ENCODE data around the gene VWA3B.
"Not testable (repeated sequence)": the region's sequence is repeated elsewhere in the genome, so short reads cannot be mapped to it uniquely, and the experiment has no call there.

VWA3B gene

GRCh38 chr2:98236935-98237334 lies 150.0 kb downstream of the VWA3B start:
- in situ Hi-C loops (cut with MboI; ENCODE audit: low sequenced_read_pairs): no loop called here

DNA sequence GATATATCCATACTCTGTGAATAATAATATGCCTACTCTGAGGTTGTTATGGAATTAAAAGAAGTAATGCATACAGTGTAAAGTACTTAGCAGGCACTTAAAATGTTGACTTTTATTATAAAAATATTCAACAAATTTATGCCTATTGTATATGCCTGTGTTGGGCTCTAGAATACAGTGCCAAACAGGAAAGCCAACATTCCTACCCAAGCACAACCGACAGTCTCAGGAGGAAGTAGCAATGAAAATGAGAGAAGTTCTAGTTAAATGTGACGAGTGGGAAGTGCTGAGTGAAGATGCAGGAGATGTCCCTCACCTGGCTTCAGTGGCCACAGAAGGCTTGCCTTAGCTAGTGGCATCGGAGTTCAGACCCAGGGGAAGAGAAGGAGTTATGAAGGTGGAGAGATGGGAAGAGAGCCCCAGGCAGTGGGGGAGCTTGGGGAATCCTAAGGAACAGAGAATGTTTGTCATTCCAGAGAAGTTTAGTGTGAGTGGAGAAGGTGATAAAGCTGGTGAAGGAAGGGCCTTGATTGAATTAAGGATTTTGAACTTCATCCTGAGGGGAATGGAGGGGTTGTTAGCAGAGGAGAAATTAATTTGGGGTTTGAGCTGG lies 153.9 kb downstream of the VWA3B start:
- in situ Hi-C loops (cut with MboI; ENCODE audit: low sequenced_read_pairs): no loop called here

DNA sequence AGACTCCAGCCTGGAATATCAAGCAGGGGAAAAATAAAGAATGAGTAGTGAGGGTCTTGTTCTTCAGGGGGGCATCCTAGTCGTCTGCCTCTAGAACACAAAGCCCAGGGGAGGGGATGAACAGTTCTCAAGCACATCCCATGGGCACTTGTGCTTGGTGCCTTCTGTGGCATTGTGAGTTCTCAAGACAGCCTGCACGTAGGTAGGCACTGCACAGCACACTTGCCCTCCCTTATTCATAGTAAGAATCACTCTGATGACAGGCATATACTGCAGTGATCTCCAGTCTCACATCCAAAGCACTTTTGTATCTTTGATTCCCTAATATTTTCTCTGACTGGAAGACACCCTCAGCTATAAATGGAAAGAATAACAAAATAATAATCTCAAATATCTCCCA lies 154.6 kb downstream of the VWA3B start:
- in situ Hi-C loops (cut with MboI; ENCODE audit: low sequenced_read_pairs): no loop called here

- in situ Hi-C loops (cut with MboI; ENCODE audit: low sequenced_read_pairs): no loop called here
These were observed 155.0 kb downstream of the VWA3B start for GRCh38 chr2:98242003-98242402.

DNA sequence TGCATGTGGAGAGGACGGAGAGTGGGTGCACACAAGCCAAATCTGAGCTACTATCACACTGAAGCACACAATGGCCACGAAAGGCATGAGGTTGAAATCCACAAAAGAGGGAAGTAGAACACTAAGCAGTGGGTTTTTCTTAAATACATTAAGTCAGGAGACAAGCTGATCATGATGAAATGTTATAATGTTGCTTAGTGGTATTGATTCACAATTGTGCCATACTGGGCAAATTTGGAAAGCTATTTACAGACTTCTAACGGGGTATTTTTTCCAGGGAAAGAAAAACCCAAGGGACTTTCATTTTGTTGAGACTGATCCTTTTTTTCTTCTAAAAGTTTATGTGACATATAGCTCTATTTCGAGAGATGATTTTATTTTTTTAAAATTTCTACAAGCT lies 158.5 kb downstream of the VWA3B start:
- in situ Hi-C loops (cut with MboI; ENCODE audit: low sequenced_read_pairs): no loop called here

- in situ Hi-C loops (cut with MboI; ENCODE audit: low sequenced_read_pairs): no loop called here
These were observed 160.4 kb downstream of the VWA3B start for GRCh38 chr2:98247383-98247782.

GRCh38 chr2:98252038-98252773 lies 165.2 kb downstream of the VWA3B start:
- in situ Hi-C loops (cut with MboI; ENCODE audit: low sequenced_read_pairs): no loop called here

GRCh38 chr2:98253461-98254070 lies 166.6 kb downstream of the VWA3B start:
- in situ Hi-C loops (cut with MboI; ENCODE audit: low sequenced_read_pairs): no loop called here

GRCh38 chr2:98254504-98255059 lies 167.6 kb downstream of the VWA3B start:
- in situ Hi-C loops (cut with MboI; ENCODE audit: low sequenced_read_pairs): no loop called here

DNA sequence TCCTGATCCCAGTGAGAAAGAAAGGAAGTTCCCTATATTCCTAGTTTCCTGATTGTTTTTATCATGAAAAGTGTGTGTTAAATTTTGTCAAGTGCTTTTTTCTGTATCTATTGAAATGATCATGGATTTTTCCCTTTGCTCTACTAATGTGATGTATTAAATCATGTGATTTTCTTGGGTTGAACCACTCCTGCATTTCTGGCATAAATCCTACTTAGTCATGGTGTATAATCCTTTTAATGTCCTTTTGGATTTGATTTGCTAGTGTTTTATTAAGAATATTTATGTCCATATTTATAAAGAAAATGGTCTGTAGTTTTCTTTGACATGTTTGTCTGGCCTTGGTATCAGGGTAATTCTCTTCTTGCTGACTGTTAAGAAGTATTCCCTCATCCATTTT lies 171.9 kb downstream of the VWA3B start:
- in situ Hi-C loops (cut with MboI; ENCODE audit: low sequenced_read_pairs): no loop called here

GRCh38 chr2:98263362-98263761 lies 176.4 kb downstream of the VWA3B start:
- in situ Hi-C loops (cut with MboI; ENCODE audit: low sequenced_read_pairs): no loop called here

GRCh38 chr2:98268225-98268624 lies 181.3 kb downstream of the VWA3B start:
- in situ Hi-C loops (cut with MboI; ENCODE audit: low sequenced_read_pairs): not testable (repeated sequence)

DNA sequence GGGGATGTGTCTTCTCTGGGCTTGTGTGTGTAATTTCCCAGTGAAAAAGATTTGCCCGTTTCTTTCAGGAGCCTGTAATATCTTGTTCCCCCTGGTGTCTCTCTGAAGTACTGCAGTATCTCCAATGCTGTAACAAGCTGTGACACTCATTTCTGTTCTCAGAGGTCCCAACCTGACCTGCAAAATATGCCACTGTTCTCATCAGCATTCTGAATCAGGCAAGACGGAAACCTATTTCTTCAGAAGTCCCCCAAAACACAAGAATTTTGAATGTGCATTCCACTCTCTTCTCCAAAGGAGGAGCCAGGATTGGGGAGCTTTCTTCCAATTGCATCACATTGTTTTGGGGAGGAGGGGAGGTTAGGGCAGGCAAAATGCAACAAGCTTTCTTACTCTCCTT lies 182.3 kb downstream of the VWA3B start:
- in situ Hi-C loops (cut with MboI; ENCODE audit: low sequenced_read_pairs): no loop called here

DNA sequence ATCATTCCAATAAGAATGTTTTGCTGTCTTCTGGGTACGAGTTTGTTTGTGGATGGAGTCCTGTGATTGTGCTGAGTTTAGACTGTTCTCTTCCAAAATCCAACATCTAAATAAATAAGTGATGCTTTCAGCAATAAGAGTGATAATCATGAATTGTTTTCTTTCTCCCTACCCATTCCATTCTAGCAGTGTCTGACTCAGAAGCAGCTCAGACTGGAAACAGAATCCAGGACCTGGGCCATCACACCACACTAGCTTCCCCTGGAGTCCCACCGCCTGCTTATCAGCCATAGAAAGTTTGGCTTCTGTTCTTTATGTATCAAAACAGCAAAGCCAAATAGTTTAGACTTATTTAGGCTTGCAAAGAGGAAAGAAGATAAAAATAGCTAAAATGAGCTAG lies 182.9 kb downstream of the VWA3B start:
- in situ Hi-C loops (cut with MboI; ENCODE audit: low sequenced_read_pairs): no loop called here

- in situ Hi-C loops (cut with MboI; ENCODE audit: low sequenced_read_pairs): no loop called here
These were observed 190.3 kb downstream of the VWA3B start for GRCh38 chr2:98277162-98277859.

- in situ Hi-C loops (cut with MboI; ENCODE audit: low sequenced_read_pairs): no loop called here
These were observed 191.1 kb downstream of the VWA3B start for GRCh38 chr2:98278074-98278473.

DNA sequence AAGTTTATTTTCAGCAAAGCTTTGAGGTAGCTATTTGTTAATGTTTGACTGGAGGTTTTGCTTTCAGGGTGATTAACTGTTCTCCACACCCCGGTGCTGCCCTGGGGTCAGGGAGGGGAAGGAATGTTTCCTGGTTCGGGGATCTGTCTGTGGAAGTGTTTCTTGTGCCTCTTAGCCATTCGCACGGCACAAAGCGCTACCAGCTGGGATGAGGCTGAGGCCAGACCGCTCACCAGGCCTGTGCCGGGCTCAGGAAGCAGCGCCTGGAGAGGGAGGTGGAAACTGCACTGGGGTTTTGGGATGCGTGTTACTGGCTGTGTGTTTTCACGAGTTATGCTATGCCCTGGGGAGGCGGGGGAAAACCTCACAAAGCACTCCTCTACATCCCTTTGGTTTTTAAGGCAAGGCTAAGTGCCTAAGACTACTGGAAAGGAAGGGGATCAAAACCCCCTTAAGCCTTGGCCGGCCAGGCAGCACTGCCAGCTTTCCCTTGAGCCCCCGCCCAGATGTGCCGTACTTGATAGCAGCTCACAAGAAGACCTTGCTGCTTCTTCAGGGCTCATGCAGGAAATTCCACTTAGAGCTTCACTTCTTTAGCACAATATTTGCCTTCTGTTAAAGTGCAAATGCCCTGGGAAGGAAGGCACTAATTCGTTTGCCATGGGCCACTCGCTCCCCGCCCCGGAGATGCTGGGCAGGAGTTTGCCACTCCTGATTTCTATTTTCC lies 193.6 kb downstream of the VWA3B start:
- in situ Hi-C loops (cut with MboI; ENCODE audit: low sequenced_read_pairs): no loop called here

DNA sequence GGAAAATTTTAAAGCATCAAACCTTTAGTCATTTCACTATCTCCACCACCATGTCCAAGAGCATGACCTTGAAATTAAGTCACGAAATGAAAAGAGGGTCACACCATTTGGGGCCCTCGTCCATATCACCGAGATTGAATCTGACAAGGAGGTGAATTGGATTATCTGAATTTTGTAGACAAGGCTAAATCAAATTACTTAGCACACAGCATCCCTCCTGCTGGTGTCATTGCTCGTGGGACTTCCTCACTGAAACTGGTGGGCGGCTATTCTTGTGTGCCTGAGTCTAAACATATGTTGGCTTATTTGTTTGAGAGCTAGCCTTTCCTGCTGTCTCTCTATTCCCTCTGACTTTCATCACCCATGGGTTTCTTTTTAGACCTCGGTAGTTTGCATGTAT lies 194.6 kb downstream of the VWA3B start:
- in situ Hi-C loops (cut with MboI; ENCODE audit: low sequenced_read_pairs): no loop called here

DNA sequence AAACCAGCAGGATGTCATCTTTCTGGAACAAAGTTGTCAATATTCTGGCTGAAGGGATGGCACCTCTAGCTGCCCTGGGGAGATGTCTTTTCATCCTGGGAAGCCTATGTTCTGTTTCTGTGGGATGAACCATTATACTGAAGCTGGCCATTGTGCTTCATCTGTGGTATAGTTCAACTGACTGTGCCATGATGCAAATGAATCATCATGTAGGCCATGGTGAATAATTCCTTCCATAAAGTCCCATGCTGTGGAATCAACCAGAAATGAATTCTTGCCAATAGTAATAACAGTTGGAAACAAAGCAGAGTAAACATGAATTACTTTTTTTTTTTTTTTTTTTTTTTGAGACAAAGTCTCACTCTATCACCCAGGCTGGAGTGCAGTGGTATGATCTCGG lies 195.1 kb downstream of the VWA3B start:
- in situ Hi-C loops (cut with MboI; ENCODE audit: low sequenced_read_pairs): no loop called here

GRCh38 chr2:98293030-98293429 lies 206.1 kb downstream of the VWA3B start:
- in situ Hi-C loops (cut with MboI; ENCODE audit: low sequenced_read_pairs): no loop called here

Measured in hTERT RPE-1 (cell line).